GM06990 (cell line): ENCODE results near the gene HNRNPL.
A peak's percentile ranks its signal among the peaks of the same experiment; 100 is the strongest.

Experiments
- DNase-seq: peaks from one replicate; pipeline ENCODE4 v3.0.0-alpha.2; 2011; ENCODE audit not compliant: insufficient read length; ENCODE audit errors: extremely low read depth
- H3K27me3 ChIP-seq: replicated peaks from 2 replicates; pipeline ENCODE4 v1.6.0; 2011; ENCODE audit warnings: low read length; ENCODE audit not compliant: control insufficient read depth, insufficient read depth
- H3K36me3 ChIP-seq: 2 replicates; pipeline ENCODE4 v1.5.1; 2011; ENCODE audit warnings: low read length; ENCODE audit not compliant: control insufficient read depth, insufficient read depth
- H3K4me3 ChIP-seq: replicated peaks from 2 replicates; pipeline ENCODE4 v1.5.1; 2011; ENCODE audit warnings: low read depth, mild to moderate bottlenecking, control low read depth, low read length
- TF ChIP-seq, protein P1 (sequence below): IDR thresholded peaks from 2 replicates; pipeline ENCODE4 v1.5.1; 2011; ENCODE audit warnings: low read length, control low read depth, mild to moderate bottlenecking, inconsistent platforms; ENCODE audit not compliant: insufficient read depth, poor library complexity, severe bottlenecking

Gene HNRNPL

DNA sequence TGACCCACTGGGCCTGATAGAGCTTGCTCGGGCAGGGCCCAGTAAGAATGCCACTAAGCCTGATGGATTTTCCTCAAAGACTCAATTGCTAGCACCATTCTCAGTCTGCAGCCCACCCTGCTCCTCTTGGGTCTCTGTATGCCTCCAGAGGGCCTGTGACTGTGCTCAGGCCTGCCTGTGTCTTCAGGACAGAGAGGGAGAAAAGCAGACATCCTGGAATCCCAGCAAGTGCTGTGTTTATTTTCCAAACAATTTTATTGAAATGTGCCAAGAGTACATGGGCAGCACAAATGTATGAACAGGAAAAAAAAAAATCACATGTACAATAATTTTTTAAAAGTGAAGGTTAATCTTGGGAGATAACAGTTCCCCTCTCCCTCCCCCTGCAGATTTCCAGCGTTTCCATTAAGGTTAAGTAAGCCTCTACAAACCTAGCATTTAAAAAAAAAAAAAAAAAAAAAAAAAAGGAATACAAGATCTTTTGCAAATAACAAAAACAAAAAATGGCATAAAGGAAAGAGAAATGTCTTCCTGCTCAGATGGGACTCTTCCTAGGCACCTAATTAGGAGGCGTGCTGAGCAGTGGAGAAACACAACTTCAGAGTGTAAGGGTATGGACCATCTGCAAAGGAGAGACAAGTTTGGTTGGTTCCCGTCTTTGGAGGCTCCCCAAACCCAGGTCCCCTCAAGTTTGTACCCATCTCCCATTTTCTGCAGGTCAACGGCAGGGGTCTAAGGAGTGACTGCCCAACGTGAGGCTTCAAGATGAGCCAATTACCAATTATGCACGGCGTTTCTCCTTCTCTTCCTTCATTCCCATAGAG is 13.4 kb downstream of the HNRNPL start:
- H3K36me3 ChIP-seq = peaks cover 48% of the 10 kb centered on the region
- DNase-seq = no peak
- TF ChIP-seq, protein P1, sequence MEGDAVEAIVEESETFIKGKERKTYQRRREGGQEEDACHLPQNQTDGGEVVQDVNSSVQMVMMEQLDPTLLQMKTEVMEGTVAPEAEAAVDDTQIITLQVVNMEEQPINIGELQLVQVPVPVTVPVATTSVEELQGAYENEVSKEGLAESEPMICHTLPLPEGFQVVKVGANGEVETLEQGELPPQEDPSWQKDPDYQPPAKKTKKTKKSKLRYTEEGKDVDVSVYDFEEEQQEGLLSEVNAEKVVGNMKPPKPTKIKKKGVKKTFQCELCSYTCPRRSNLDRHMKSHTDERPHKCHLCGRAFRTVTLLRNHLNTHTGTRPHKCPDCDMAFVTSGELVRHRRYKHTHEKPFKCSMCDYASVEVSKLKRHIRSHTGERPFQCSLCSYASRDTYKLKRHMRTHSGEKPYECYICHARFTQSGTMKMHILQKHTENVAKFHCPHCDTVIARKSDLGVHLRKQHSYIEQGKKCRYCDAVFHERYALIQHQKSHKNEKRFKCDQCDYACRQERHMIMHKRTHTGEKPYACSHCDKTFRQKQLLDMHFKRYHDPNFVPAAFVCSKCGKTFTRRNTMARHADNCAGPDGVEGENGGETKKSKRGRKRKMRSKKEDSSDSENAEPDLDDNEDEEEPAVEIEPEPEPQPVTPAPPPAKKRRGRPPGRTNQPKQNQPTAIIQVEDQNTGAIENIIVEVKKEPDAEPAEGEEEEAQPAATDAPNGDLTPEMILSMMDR = no peak
- H3K27me3 ChIP-seq = no peaks in the 10 kb centered on the region
- H3K4me3 ChIP-seq = no peak overlapping the region

DNA sequence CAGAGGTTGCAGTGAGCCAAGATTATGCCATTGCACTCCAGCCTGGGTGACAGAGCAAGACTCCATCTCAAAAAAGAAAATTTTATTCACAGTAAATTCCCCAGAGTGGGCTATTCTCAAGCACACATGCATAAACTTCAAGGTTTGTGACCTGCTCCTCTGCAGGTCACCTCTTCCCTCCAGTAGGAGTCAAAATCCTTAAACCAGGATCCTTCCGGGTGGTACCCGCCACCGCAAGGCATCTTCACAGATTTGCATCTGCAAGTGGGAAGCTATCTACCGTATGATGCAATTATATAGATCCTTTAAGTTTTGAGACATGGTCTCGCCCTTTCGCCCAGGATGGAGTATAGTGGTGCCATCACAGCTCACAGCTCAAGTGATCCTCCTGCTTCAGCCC is 15.2 kb downstream of the HNRNPL start:
- TF ChIP-seq, protein P1 = no peak

DNA sequence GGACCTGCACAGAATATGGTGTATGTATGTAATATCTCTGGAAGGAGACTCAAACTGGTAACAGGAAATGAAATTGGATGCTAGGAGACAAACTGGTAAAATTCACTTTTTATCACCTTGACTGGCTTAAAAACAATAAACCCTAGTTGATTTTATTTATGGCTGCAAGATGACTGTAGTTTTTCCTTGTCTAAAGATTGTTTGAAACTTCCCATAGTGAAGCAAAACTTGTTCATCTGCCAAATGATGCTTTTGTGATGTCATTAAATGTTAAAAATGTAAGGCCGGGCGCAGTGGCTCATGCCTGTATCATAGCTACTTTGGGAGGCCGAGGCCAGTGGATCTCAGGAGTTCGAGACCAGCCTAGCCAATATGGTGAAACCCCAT is 15.7 kb downstream of the HNRNPL start:
- TF ChIP-seq, protein P1 = no peak
- Histone ChIP-seq H3K36me3 (peaks cover 30% of the 10 kb centered on the region), H3K27me3 (no peaks in the 10 kb centered on the region), H3K4me3 (no peak overlapping the region)
- no peak for DNase-seq

More for the DNA sequence above, 15.2 kb downstream of the HNRNPL start:
- Histone ChIP-seq H3K4me3 (no peak overlapping the region), H3K27me3 (no peaks in the 10 kb centered on the region), H3K36me3 (peaks cover 33% of the 10 kb centered on the region)
- no peak for DNase-seq

DNA sequence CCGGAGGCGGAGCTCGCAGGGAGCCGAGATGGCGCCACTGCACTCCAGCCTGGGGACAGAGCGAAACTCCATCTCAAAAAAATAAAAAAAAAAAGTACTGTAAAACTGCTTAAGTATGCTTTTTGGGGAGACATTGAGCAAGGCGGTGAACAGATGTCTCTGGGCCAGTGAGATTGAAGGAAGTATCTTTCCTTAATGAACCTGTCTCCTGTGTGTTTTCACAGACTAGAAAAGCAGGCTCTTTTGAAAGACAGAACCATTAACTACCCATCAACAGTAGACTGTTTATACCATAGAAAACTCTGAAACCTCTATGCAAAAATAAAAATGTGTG is 16.7 kb downstream of the HNRNPL start:
- DNase-seq = no peak
- TF ChIP-seq, protein P1 = no peak
- Histone ChIP-seq H3K27me3 (no peaks in the 10 kb centered on the region), H3K36me3 (peaks cover 22% of the 10 kb centered on the region), H3K4me3 (no peak overlapping the region)

DNA sequence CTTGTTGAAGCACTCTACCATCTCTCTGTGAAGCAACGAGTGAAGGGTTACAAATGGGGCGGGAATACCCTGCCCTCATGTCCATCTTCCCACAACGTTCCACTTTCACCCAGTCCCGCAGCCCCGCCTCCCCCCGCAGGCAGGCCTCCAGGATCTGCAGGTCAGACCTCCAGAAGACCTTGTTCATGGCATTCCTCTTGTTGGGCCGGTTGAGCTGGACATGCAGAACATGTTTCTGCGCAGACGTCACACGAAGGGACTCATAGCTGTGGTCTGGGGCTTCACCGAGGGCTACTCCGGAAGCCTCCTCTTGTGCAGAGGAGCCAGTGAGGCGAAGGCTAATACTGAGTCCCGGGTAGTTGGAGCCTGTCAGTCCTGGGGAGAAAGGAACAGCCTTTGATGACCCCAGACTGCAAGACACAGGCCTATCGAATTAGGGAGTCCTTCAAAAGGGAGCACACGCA is 18.6 kb downstream of the HNRNPL start:
- Histone ChIP-seq H3K4me3 (peak overlapping the region; percentile 67), H3K27me3 (no peaks in the 10 kb centered on the region), H3K36me3 (peaks cover 10% of the 10 kb centered on the region)
- TF ChIP-seq, protein P1 = no peak
- no peak for DNase-seq
